Measurements from ENCODE around the gene KIF5A. TPM values are rescaled to one million over a fixed set of nuclear protein-coding genes. Genes with fewer than 3 reads are reported as not detected.

The KIF5A gene
- total RNA-seq, 1 experiment from 2014 or later: 3.0 TPM

- ChIA-PET POLR2A (interaction anchor here (0.7 kb wide), 2 partner anchors 12 to 1318 kb away, joined by 3 to 4 read pairs; no protein-coding TSS in a partner anchor), CTCF (interaction anchor here (1.2 kb wide), 1 partner anchor 11 kb away, joined by 3 read pairs; no protein-coding TSS in a partner anchor)
- intact Hi-C loops (cut with micrococcal nuclease; ENCODE audit: unreplicated experiment): no loop called here
- Histone ChIP-seq H3K27ac (ENCODE audit: low read length) (no peak overlapping the region), H3K4me3 (ENCODE audit: low read depth in 2 of 2, low read length in 2 of 2) (no peak overlapping the region), H3K4me1 (ENCODE audit: control insufficient read depth, insufficient read depth, low read length) (no peaks in the 10 kb centered on the region), H3K27me3 (ENCODE audit: control insufficient read depth, insufficient read depth, low read length) (no peaks in the 10 kb centered on the region), H3K36me3 (ENCODE audit: control insufficient read depth, insufficient read depth, low read length) (no peaks in the 10 kb centered on the region), H3K9me3 (ENCODE audit: control insufficient read depth, insufficient read depth, low read depth, low read length) (no peaks in the 10 kb centered on the region)
- in situ Hi-C loops (cut with HindIII; ENCODE audit: low pct_unique_long_range_greater_than_20kb, low sequenced_read_pairs): no loop called here
- no peak for TF ChIP-seq SIN3A (IDR thresholded peaks at IDR 0.05; ENCODE audit: borderline replicate concordance, insufficient read depth, low read depth, low read length)
- TF ChIP-seq POLR2AphosphoS5 (IDR thresholded peaks at IDR 0.05; ENCODE audit: low read depth, low read length): no peak
- TF ChIP-seq REST (IDR thresholded peaks at IDR 0.05; ENCODE audit: insufficient read depth in 1 of 2, low read depth in 2 of 2, low read length in 1 of 2): no peak
- no peak for TF ChIP-seq TCF7L2 (IDR thresholded peaks at IDR 0.05; ENCODE audit: low read depth, low read length)
- no peak for TF ChIP-seq CTCF (IDR thresholded peaks at IDR 0.05)
- no TSS peak for BruUV-seq (replicated peaks)
- DNase-seq (ENCODE audit: low read depth, low spot score) (no peak), ATAC-seq (no peak)
These were observed 22.3 kb downstream of the KIF5A start for GRCh38 chr12:57571926-57572762.

GRCh38 chr12:57574795-57575194 is 25.0 kb downstream of the KIF5A start:
- BruUV-seq (replicated peaks): no TSS peak
- Histone ChIP-seq H3K9me3 (ENCODE audit: control insufficient read depth, insufficient read depth, low read depth, low read length) (no peaks in the 10 kb centered on the region), H3K27me3 (ENCODE audit: control insufficient read depth, insufficient read depth, low read length) (no peaks in the 10 kb centered on the region), H3K4me3 (ENCODE audit: low read depth in 2 of 2, low read length in 2 of 2) (no peak overlapping the region), H3K36me3 (ENCODE audit: control insufficient read depth, insufficient read depth, low read length) (no peaks in the 10 kb centered on the region), H3K4me1 (ENCODE audit: control insufficient read depth, insufficient read depth, low read length) (no peaks in the 10 kb centered on the region), H3K27ac (ENCODE audit: low read length) (no peak overlapping the region)
- ChIA-PET POLR2A (no interaction called here), CTCF (interaction anchor here (0.9 kb wide), 1 partner anchor 9 kb away, joined by 3 read pairs; no protein-coding TSS in a partner anchor)
- intact Hi-C loops (cut with micrococcal nuclease; ENCODE audit: unreplicated experiment) (no loop called here), in situ Hi-C loops (cut with HindIII; ENCODE audit: low pct_unique_long_range_greater_than_20kb, low sequenced_read_pairs) (no loop called here)
- no peak for TF ChIP-seq REST (IDR thresholded peaks at IDR 0.05; ENCODE audit: insufficient read depth in 1 of 2, low read depth in 2 of 2, low read length in 1 of 2)
- TF ChIP-seq TCF7L2 (IDR thresholded peaks at IDR 0.05; ENCODE audit: low read depth, low read length): no peak
- no peak for TF ChIP-seq POLR2AphosphoS5 (IDR thresholded peaks at IDR 0.05; ENCODE audit: low read depth, low read length)
- TF ChIP-seq CTCF (IDR thresholded peaks at IDR 0.05): no peak
- TF ChIP-seq SIN3A (IDR thresholded peaks at IDR 0.05; ENCODE audit: borderline replicate concordance, insufficient read depth, low read depth, low read length): no peak
- DNase-seq (ENCODE audit: low read depth, low spot score): no peak
- ATAC-seq: no peak
